Measurements from ENCODE around the gene PARD3B.

Gene PARD3B

GRCh38 chr2:205566606-205567168, 1021.4 kb downstream of the PARD3B start:
- DNase-seq (ENCODE audit: low read depth): no peak

- DNase-seq (ENCODE audit: low read depth): no peak
Measured at GRCh38 chr2:205568620-205569019, 1023.3 kb downstream of the PARD3B start.

GRCh38 chr2:205570648-205571047, 1025.4 kb downstream of the PARD3B start:
- no peak for DNase-seq (ENCODE audit: low read depth)

GRCh38 chr2:205571360-205571959, 1026.2 kb downstream of the PARD3B start:
- DNase-seq (ENCODE audit: low read depth): no peak

GRCh38 chr2:205574001-205574400, 1028.7 kb downstream of the PARD3B start:
- no peak for DNase-seq (ENCODE audit: low read depth)

- DNase-seq (ENCODE audit: low read depth): no peak
Measured at GRCh38 chr2:205579335-205579734, 1034.1 kb downstream of the PARD3B start.

GRCh38 chr2:205580212-205580987, 1035.1 kb downstream of the PARD3B start:
- DNase-seq (ENCODE audit: low read depth): no peak

GRCh38 chr2:205582366-205582765, 1037.1 kb downstream of the PARD3B start:
- no peak for DNase-seq (ENCODE audit: low read depth)

GRCh38 chr2:205585449-205586383, 1040.4 kb downstream of the PARD3B start:
- DNase-seq (ENCODE audit: low read depth): no peak

- no peak for DNase-seq (ENCODE audit: low read depth)
Measured at GRCh38 chr2:205586626-205587025, 1041.4 kb downstream of the PARD3B start.

- no peak for DNase-seq (ENCODE audit: low read depth)
Measured at GRCh38 chr2:205589479-205589878, 1044.2 kb downstream of the PARD3B start.

GRCh38 chr2:205590759-205591158, 1045.5 kb downstream of the PARD3B start:
- no peak for DNase-seq (ENCODE audit: low read depth)

GRCh38 chr2:205593891-205594290, 1048.6 kb downstream of the PARD3B start:
- DNase-seq (ENCODE audit: low read depth): no peak

- no peak for DNase-seq (ENCODE audit: low read depth)
Measured at GRCh38 chr2:205596581-205596980, 1051.3 kb downstream of the PARD3B start.

- no peak for DNase-seq (ENCODE audit: low read depth)
Measured at GRCh38 chr2:205605638-205606304, 1060.5 kb downstream of the PARD3B start.

- DNase-seq (ENCODE audit: low read depth): no peak
Measured at GRCh38 chr2:205607146-205607545, 1061.9 kb downstream of the PARD3B start.

GRCh38 chr2:205609113-205609512, 1063.8 kb downstream of the PARD3B start:
- DNase-seq (ENCODE audit: low read depth): no peak

GRCh38 chr2:205610437-205610836, 1065.2 kb downstream of the PARD3B start:
- no peak for DNase-seq (ENCODE audit: low read depth)

- DNase-seq (ENCODE audit: low read depth): no peak
Measured at GRCh38 chr2:205612636-205613035, 1067.4 kb downstream of the PARD3B start.

GRCh38 chr2:205613970-205614559, 1068.8 kb downstream of the PARD3B start:
- no peak for DNase-seq (ENCODE audit: low read depth)

GRCh38 chr2:205614965-205615364, 1069.7 kb downstream of the PARD3B start:
- DNase-seq (ENCODE audit: low read depth): no peak

All from HS-5 (cell line).